ENCODE results near the gene NFYC.

Gene NFYC

DNA sequence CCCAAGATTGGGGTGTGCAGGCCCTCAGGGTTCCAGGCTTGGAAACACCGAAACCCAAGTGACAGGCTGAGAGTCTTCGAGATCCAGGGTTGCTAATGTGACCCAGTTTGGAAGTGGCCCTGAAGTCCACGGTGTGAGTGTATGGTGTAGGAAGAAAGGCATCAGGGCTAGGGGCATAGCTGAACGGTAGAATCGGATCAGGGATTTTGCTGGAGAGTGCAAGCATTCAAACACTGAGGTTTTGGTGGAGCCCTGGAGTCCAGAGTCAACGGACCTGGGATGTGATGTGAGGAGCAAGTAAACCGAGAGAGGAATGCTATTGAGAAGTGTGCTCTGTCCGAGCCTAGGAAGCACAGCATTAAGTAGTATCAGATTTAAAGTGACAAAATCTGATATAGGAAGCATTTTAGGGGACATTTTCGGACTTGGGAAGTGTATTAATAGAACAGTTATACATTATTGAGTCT lies 958 bp downstream of the NFYC start:
- no peak for DNase-seq (ENCODE audit: low spot score)
- TF ChIP-seq, protein P1, sequence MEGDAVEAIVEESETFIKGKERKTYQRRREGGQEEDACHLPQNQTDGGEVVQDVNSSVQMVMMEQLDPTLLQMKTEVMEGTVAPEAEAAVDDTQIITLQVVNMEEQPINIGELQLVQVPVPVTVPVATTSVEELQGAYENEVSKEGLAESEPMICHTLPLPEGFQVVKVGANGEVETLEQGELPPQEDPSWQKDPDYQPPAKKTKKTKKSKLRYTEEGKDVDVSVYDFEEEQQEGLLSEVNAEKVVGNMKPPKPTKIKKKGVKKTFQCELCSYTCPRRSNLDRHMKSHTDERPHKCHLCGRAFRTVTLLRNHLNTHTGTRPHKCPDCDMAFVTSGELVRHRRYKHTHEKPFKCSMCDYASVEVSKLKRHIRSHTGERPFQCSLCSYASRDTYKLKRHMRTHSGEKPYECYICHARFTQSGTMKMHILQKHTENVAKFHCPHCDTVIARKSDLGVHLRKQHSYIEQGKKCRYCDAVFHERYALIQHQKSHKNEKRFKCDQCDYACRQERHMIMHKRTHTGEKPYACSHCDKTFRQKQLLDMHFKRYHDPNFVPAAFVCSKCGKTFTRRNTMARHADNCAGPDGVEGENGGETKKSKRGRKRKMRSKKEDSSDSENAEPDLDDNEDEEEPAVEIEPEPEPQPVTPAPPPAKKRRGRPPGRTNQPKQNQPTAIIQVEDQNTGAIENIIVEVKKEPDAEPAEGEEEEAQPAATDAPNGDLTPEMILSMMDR (IDR thresholded peaks at IDR 0.05; ENCODE audit: extremely low read depth, insufficient read depth, missing control alignments): no peak

DNA sequence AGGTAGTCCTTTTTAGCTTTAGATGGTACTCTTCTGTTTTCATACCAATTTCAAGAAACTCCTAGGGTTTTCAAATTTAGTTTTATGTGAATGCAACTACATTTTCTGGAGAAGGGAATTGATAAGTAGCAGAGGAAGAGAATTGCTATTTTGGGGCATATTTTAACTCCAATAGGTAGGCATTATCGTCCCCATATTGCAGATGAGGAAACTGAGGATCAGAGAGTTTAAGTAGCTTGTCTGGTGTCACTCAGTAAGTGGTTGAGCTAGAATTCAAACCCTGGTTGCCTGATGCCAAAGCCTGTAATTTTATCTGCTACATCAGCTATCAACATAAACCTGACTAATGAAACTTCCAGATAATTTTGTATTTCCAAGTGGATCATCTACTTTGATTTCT lies 1.9 kb downstream of the NFYC start:
- TF ChIP-seq, protein P1 (IDR thresholded peaks at IDR 0.05; ENCODE audit: extremely low read depth, insufficient read depth, missing control alignments): no peak
- in situ Hi-C loops (cut with MboI; ENCODE audit: low pct_unique_long_range_greater_than_20kb, low sequenced_read_pairs, unreplicated experiment): no loop called here

More for the DNA sequence above, 958 bp downstream of the NFYC start:
- in situ Hi-C loops (cut with MboI; ENCODE audit: low pct_unique_long_range_greater_than_20kb, low sequenced_read_pairs, unreplicated experiment): no loop called here

DNA sequence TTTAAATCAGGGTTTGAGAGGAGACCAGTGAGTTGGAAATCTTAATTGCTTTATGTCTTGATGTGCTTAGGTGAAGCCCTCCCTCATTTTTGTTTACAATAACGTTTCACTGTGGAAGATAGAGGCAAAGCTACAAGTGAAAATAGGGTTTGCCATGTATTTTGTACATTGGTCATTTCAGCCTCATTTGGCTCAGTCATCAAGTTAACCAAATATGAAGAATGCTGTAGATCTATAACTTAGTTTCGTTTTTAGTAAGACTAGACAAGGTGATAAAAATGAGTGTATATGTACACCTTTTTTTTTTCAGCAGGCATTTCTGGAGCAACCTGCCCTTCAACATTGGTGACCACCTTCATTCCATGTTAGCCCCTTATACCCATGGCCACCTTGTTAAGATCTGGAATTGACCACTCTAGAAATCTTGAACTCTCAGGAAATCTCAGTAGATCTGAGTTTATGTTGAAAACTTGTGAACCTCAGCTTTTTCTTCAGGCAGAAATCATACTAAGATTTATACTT lies 2.9 kb downstream of the NFYC start:
- in situ Hi-C loops (cut with MboI; ENCODE audit: low pct_unique_long_range_greater_than_20kb, low sequenced_read_pairs, unreplicated experiment): no loop called here
- TF ChIP-seq, protein P1 (IDR thresholded peaks at IDR 0.05; ENCODE audit: extremely low read depth, insufficient read depth, missing control alignments): no peak
- DNase-seq (ENCODE audit: low spot score): peak; percentile 37

More for the DNA sequence above, 1.9 kb downstream of the NFYC start:
- DNase-seq (ENCODE audit: low spot score): no peak

DNA sequence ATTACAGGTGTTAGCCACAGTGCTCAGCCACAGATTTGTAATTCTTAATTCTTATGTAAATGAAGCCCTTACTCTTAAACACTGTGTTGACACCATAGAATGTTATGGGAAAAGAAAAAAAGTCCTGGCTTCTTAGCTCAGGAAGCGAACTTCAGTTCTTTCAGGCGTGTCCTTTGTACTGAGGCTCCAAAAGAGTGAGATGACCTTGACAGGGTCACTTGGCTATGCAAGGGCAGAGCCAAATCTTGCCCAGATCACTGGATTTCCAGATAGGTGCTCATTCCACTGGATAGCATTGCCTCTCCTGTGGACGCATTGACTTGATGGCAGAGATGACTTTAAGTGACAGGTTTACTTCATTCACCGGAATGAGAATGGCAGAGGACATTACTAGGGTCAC lies 4.8 kb downstream of the NFYC start:
- TF ChIP-seq, protein P1 (IDR thresholded peaks at IDR 0.05; ENCODE audit: extremely low read depth, insufficient read depth, missing control alignments): no peak
- in situ Hi-C loops (cut with MboI; ENCODE audit: low pct_unique_long_range_greater_than_20kb, low sequenced_read_pairs, unreplicated experiment): no loop called here
- no peak for DNase-seq (ENCODE audit: low spot score)

DNA sequence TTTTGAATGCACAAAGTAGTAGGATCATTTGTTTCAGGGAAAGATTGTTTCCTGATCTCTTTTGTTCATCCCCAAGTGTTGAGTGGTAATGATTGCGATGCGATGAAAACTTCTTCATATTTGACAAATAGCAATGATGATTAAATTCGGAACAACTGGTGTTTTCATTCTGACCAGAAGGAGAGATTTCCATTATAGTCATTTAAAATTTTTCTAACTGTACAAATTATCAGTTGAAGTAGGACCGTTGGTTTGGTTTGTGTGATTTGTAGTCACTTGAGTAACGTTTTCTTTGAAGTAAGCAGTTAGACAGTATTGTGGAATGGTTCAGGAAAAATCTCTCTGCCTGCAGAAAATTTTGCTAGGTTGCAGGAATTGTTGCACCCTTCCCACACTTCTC lies 5.9 kb downstream of the NFYC start:
- in situ Hi-C loops (cut with MboI; ENCODE audit: low pct_unique_long_range_greater_than_20kb, low sequenced_read_pairs, unreplicated experiment): no loop called here
- TF ChIP-seq, protein P1 (IDR thresholded peaks at IDR 0.05; ENCODE audit: extremely low read depth, insufficient read depth, missing control alignments): no peak
- DNase-seq (ENCODE audit: low spot score): no peak

DNA sequence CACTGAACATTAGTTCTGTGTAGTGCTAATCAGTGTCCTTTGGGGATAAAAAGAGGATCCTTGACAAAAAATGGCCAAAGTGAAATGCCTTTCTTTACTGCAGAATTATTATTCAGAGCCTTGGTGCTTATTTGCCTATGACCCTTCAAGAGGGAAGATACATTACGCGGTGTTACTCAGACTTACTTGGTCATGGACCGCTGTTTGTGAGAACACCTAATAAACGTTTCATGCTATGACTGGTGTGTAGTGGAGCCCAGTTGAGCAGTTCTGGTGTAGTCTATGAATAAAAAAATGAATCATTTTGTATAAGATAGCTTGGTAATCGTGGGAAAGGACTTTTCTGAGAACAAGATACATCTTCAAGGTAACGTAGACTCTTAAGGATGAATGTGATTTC lies 8.3 kb downstream of the NFYC start:
- peak; percentile 47 for DNase-seq (ENCODE audit: low spot score)
- TF ChIP-seq, protein P1 (IDR thresholded peaks at IDR 0.05; ENCODE audit: extremely low read depth, insufficient read depth, missing control alignments): no peak
- in situ Hi-C loops (cut with MboI; ENCODE audit: low pct_unique_long_range_greater_than_20kb, low sequenced_read_pairs, unreplicated experiment): no loop called here

Measured in GM13977 (cell line).